ENCODE data around the gene MEIOSIN.

The MEIOSIN gene

GRCh38 chr19:45785097-45785496 is 51.9 kb downstream of the MEIOSIN start:
- no peak overlapping the region for H3K4me3 ChIP-seq (ENCODE audit: low read length)
- peaks cover 22% of the 10 kb centered on the region for H3K36me3 ChIP-seq (replicated peaks; ENCODE audit: low read depth, low read length)
- no peak overlapping the region for H2AFZ ChIP-seq (ENCODE audit: low read depth, low read length)
- no peaks in the 10 kb centered on the region for H3K27me3 ChIP-seq (ENCODE audit: low read depth, low read length)
- peaks cover 18% of the 10 kb centered on the region for H3K4me1 ChIP-seq (ENCODE audit: low read length)
- H3K9ac ChIP-seq (ENCODE audit: low read length) = no peak overlapping the region
- H3K27ac ChIP-seq (ENCODE audit: low read length) = no peak overlapping the region
- no peak overlapping the region for H3K4me2 ChIP-seq (ENCODE audit: low read length)
- 0 out of 2 replicates have a peak, but pooled peaks cover 10% of the 10 kb centered on the region for H4K20me1 ChIP-seq (ENCODE audit: insufficient read depth, low read length)
- TF ChIP-seq, protein P1, sequence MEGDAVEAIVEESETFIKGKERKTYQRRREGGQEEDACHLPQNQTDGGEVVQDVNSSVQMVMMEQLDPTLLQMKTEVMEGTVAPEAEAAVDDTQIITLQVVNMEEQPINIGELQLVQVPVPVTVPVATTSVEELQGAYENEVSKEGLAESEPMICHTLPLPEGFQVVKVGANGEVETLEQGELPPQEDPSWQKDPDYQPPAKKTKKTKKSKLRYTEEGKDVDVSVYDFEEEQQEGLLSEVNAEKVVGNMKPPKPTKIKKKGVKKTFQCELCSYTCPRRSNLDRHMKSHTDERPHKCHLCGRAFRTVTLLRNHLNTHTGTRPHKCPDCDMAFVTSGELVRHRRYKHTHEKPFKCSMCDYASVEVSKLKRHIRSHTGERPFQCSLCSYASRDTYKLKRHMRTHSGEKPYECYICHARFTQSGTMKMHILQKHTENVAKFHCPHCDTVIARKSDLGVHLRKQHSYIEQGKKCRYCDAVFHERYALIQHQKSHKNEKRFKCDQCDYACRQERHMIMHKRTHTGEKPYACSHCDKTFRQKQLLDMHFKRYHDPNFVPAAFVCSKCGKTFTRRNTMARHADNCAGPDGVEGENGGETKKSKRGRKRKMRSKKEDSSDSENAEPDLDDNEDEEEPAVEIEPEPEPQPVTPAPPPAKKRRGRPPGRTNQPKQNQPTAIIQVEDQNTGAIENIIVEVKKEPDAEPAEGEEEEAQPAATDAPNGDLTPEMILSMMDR (IDR thresholded peaks at IDR 0.05; ENCODE audit: low read depth, low read length) = no peak
- no peak for TF ChIP-seq EZH2phosphoT487 (IDR thresholded peaks at IDR 0.05; ENCODE audit: low read depth)
- H3K9me3 ChIP-seq (ENCODE audit: insufficient read depth, low read length) = no peaks in the 10 kb centered on the region
- H3K79me2 ChIP-seq (ENCODE audit: low read length) = no peaks in the 10 kb centered on the region

GRCh38 chr19:45785781-45786532 is 52.7 kb downstream of the MEIOSIN start:
- Histone ChIP-seq H3K4me1 (ENCODE audit: low read length) (peaks cover 13% of the 10 kb centered on the region), H3K9ac (ENCODE audit: low read length) (no peak overlapping the region), H3K36me3 (replicated peaks; ENCODE audit: low read depth, low read length) (peaks cover 27% of the 10 kb centered on the region), H3K27ac (ENCODE audit: low read length) (no peak overlapping the region), H3K27me3 (ENCODE audit: low read depth, low read length) (no peaks in the 10 kb centered on the region), H3K4me3 (ENCODE audit: low read length) (no peak overlapping the region), H3K9me3 (ENCODE audit: insufficient read depth, low read length) (no peaks in the 10 kb centered on the region), H3K4me2 (ENCODE audit: low read length) (no peak overlapping the region), H2AFZ (ENCODE audit: low read depth, low read length) (no peak overlapping the region), H4K20me1 (ENCODE audit: insufficient read depth, low read length) (peaks cover 14% of the 10 kb centered on the region; the same call in 1 of the 2 replicates), H3K79me2 (ENCODE audit: low read length) (no peaks in the 10 kb centered on the region; the same call in 1 of the 2 replicates)
- no peak for TF ChIP-seq EZH2phosphoT487 (IDR thresholded peaks at IDR 0.05; ENCODE audit: low read depth)
- TF ChIP-seq, protein P1 (IDR thresholded peaks at IDR 0.05; ENCODE audit: low read depth, low read length) = no peak

DNA sequence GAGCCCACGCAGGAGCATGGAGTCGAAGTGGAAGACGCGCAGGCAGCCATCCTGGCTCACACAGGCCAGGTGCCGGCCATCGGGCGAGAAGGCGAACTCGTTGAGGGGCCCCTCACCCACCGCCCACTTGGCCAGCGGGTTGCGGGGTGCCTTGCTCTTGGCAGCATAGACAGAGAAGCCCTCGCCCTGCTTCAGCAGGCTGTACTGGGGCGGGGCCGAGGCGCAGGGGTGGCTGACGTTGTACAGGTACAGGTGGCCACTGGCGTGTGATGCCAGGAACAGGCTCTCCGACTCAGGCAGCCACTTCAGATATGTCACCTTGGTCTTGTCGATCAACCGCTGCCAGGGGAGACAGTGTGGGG is 53.3 kb downstream of the MEIOSIN start:
- no peak overlapping the region for H3K4me3 ChIP-seq (ENCODE audit: low read length)
- H3K9ac ChIP-seq (ENCODE audit: low read length) = no peak overlapping the region
- TF ChIP-seq, protein P1 (IDR thresholded peaks at IDR 0.05; ENCODE audit: low read depth, low read length) = no peak
- no peak for TF ChIP-seq EZH2phosphoT487 (IDR thresholded peaks at IDR 0.05; ENCODE audit: low read depth)
- H3K36me3 ChIP-seq (replicated peaks; ENCODE audit: low read depth, low read length) = peaks cover 27% of the 10 kb centered on the region
- no peaks in the 10 kb centered on the region for H3K27me3 ChIP-seq (ENCODE audit: low read depth, low read length)
- no peaks in the 10 kb centered on the region for H3K9me3 ChIP-seq (ENCODE audit: insufficient read depth, low read length)
- H3K4me1 ChIP-seq (ENCODE audit: low read length) = peaks cover 13% of the 10 kb centered on the region
- H4K20me1 ChIP-seq (ENCODE audit: insufficient read depth, low read length) = peaks cover 20% of the 10 kb centered on the region
- H3K4me2 ChIP-seq (ENCODE audit: low read length) = no peak overlapping the region
- H2AFZ ChIP-seq (ENCODE audit: low read depth, low read length) = no peak overlapping the region
- no peak overlapping the region for H3K27ac ChIP-seq (ENCODE audit: low read length)
- H3K79me2 ChIP-seq (ENCODE audit: low read length) = peaks cover 5% of the 10 kb centered on the region

- peaks cover 15% of the 10 kb centered on the region for H3K79me2 ChIP-seq (ENCODE audit: low read length)
- H4K20me1 ChIP-seq (ENCODE audit: insufficient read depth, low read length) = peaks cover 21% of the 10 kb centered on the region
- no peak overlapping the region for H2AFZ ChIP-seq (ENCODE audit: low read depth, low read length)
- H3K4me1 ChIP-seq (ENCODE audit: low read length) = peaks cover 26% of the 10 kb centered on the region
- TF ChIP-seq EZH2phosphoT487 (IDR thresholded peaks at IDR 0.05; ENCODE audit: low read depth) = no peak
- TF ChIP-seq, protein P1 (IDR thresholded peaks at IDR 0.05; ENCODE audit: low read depth, low read length) = no peak
- H3K27me3 ChIP-seq (ENCODE audit: low read depth, low read length) = no peaks in the 10 kb centered on the region
- H3K36me3 ChIP-seq (replicated peaks; ENCODE audit: low read depth, low read length) = peaks cover 27% of the 10 kb centered on the region
- no peak overlapping the region for H3K27ac ChIP-seq (ENCODE audit: low read length)
- no peak overlapping the region for H3K9ac ChIP-seq (ENCODE audit: low read length)
- no peak overlapping the region for H3K4me2 ChIP-seq (ENCODE audit: low read length)
- H3K9me3 ChIP-seq (ENCODE audit: insufficient read depth, low read length) = no peaks in the 10 kb centered on the region
- H3K4me3 ChIP-seq (ENCODE audit: low read length) = no peak overlapping the region
Measured at GRCh38 chr19:45789035-45789786, 56.0 kb downstream of the MEIOSIN start.
